H9 (cell line): ENCODE data around the gene SLC6A15. TPM values are rescaled to one million over a fixed set of nuclear protein-coding genes. Genes with fewer than 3 reads are reported as not detected.

Source experiments
- DNase-seq: peaks from one replicate; pipeline ENCODE4 v3.0.0-alpha.2; 2017
- H2AFZ ChIP-seq: one replicate; pipeline ENCODE4 v1.6.1; 2013; ENCODE audit warnings: mild to moderate bottlenecking, low read length, control low read depth, moderate library complexity
- H2AK5ac ChIP-seq: 2 replicates; pipeline ENCODE4 v1.6.1; 2013; ENCODE audit warnings: low read length, control low read depth, mixed read lengths; ENCODE audit not compliant: insufficient read length
- H2BK120ac ChIP-seq: one replicate; pipeline ENCODE4 v1.6.1; 2013; ENCODE audit warnings: low read depth, mild to moderate bottlenecking, low read length, control low read depth, inconsistent platforms; ENCODE audit not compliant: poor library complexity, severe bottlenecking
- H2BK12ac ChIP-seq: 2 replicates; pipeline ENCODE4 v1.6.1; 2013; ENCODE audit warnings: low read length, control low read depth, mixed read lengths, low read depth; ENCODE audit not compliant: insufficient read length
- H2BK15ac ChIP-seq: 2 replicates; pipeline ENCODE4 v1.6.1; 2013; ENCODE audit warnings: low read depth, low read length, control low read depth
- H2BK20ac ChIP-seq: one replicate; pipeline ENCODE4 v1.6.1; 2013; ENCODE audit warnings: low read depth, mild to moderate bottlenecking, low read length, control low read depth, inconsistent platforms; ENCODE audit not compliant: poor library complexity, severe bottlenecking
- H2BK5ac ChIP-seq: 2 replicates; pipeline ENCODE4 v1.6.1; 2013; ENCODE audit warnings: low read length, control low read depth, mixed read lengths; ENCODE audit not compliant: insufficient read length
- H3K14ac ChIP-seq: 2 replicates; pipeline ENCODE4 v1.6.1; 2013; ENCODE audit warnings: low read length, control low read depth; ENCODE audit not compliant: insufficient read depth
- H3K18ac ChIP-seq: 2 replicates; pipeline ENCODE4 v1.6.1; 2013; ENCODE audit warnings: low read depth, mild to moderate bottlenecking, mixed read lengths, low read length, control low read depth; ENCODE audit not compliant: insufficient read length
- H3K23ac ChIP-seq: 2 replicates; pipeline ENCODE4 v1.6.1; 2013; ENCODE audit warnings: low read length, control low read depth, mixed read lengths, low read depth; ENCODE audit not compliant: insufficient read length
- H3K23me2 ChIP-seq: 2 replicates; pipeline ENCODE4 v1.6.1; 2013; ENCODE audit warnings: low read depth, mild to moderate bottlenecking, mixed read lengths, low read length, control low read depth; ENCODE audit not compliant: insufficient read length, poor library complexity, severe bottlenecking
- H3K27ac ChIP-seq: 2 replicates; pipeline ENCODE4 v1.5.1; 2013; ENCODE audit warnings: low read length, control low read depth, mixed read lengths, low read depth; ENCODE audit not compliant: insufficient read length
- H3K27me3 ChIP-seq: 2 replicates; pipeline ENCODE4 v1.6.1; 2013; ENCODE audit warnings: low read length, control low read depth, inconsistent platforms; ENCODE audit not compliant: insufficient read depth
- H3K4ac ChIP-seq: 2 replicates; pipeline ENCODE4 v1.6.1; 2013; ENCODE audit warnings: low read depth, mild to moderate bottlenecking, control low read depth, inconsistent platforms, low read length, moderate library complexity
- H3K4me1 ChIP-seq: 2 replicates; pipeline ENCODE4 v1.6.1; 2013; ENCODE audit warnings: low read length, control low read depth, inconsistent platforms; ENCODE audit not compliant: insufficient read depth
- H3K4me2 ChIP-seq: 2 replicates; pipeline ENCODE4 v1.6.1; 2013; ENCODE audit warnings: low read length, control low read depth, mixed read lengths; ENCODE audit not compliant: insufficient read length, insufficient read depth
- H3K56ac ChIP-seq: 2 replicates; pipeline ENCODE4 v1.6.1; 2013; ENCODE audit warnings: low read depth, mild to moderate bottlenecking, mixed read lengths, low read length, control low read depth; ENCODE audit not compliant: insufficient read length
- H3K79me1 ChIP-seq: 2 replicates; pipeline ENCODE4 v1.6.1; 2013; ENCODE audit warnings: low read depth, mild to moderate bottlenecking, moderate library complexity, low read length, control low read depth, inconsistent platforms; ENCODE audit not compliant: insufficient read depth, poor library complexity, severe bottlenecking
- H3K79me2 ChIP-seq: 2 replicates; pipeline ENCODE4 v1.6.1; 2013; ENCODE audit warnings: low read length, control low read depth, inconsistent platforms; ENCODE audit not compliant: insufficient read depth
- H3K9ac ChIP-seq: 2 replicates; pipeline ENCODE4 v1.6.1; 2013; ENCODE audit warnings: low read length, control low read depth, mixed read lengths; ENCODE audit not compliant: insufficient read length; ENCODE audit errors: extremely low read depth
- H3K9me3 ChIP-seq: one replicate; pipeline ENCODE4 v1.6.1; 2013; ENCODE audit warnings: low read depth, low read length, inconsistent platforms; ENCODE audit not compliant: control insufficient read depth
- H3T11ph ChIP-seq: one replicate; pipeline ENCODE4 v1.6.1; 2013; ENCODE audit warnings: mild to moderate bottlenecking, low read length, control low read depth, inconsistent platforms
- H4K20me1 ChIP-seq: one replicate; pipeline ENCODE4 v1.6.1; 2013; ENCODE audit not compliant: control insufficient read depth, insufficient read length, insufficient read depth
- H4K5ac ChIP-seq: 2 replicates; pipeline ENCODE4 v1.6.1; 2013; ENCODE audit warnings: low read depth, mild to moderate bottlenecking, mixed read lengths, low read length, control low read depth; ENCODE audit not compliant: insufficient read length
- H4K8ac ChIP-seq: replicated peaks from 2 replicates; pipeline ENCODE4 v1.6.1; 2013; ENCODE audit warnings: low read length, control low read depth, mixed read lengths, low read depth; ENCODE audit not compliant: insufficient read length
- H4K91ac ChIP-seq: 2 replicates; pipeline ENCODE4 v1.6.1; 2013; ENCODE audit warnings: low read depth, mild to moderate bottlenecking, moderate library complexity, mixed read lengths, low read length, control low read depth; ENCODE audit not compliant: insufficient read length
- H3K27ac Mint-ChIP-seq, 3 experiments: 2 replicates in 2 of 3; 3 replicates in 1 of 3; pipeline ENCODE4 v1.8.0; 2020 to 2021; ENCODE audit warnings: mixed read lengths in 3 of 3, mild to moderate bottlenecking in 1 of 3, moderate library complexity in 1 of 3
- H3K27me3 Mint-ChIP-seq: 2 replicates; pipeline ENCODE4 v1.8.0; 2021; ENCODE audit warnings: low read depth, mild to moderate bottlenecking, moderate library complexity, mixed read lengths
- H3K36me3 Mint-ChIP-seq, 3 experiments: 2 replicates in 2 of 3; 3 replicates in 1 of 3; pipeline ENCODE4 v1.8.0; 2020 to 2021; ENCODE audit warnings: low read depth in 3 of 3, mixed read lengths in 3 of 3; ENCODE audit not compliant: insufficient read depth in 1 of 3
- H3K4me1 Mint-ChIP-seq, 2 experiments: 2 replicates each; pipeline ENCODE4 v1.8.0; 2020; ENCODE audit warnings: mixed read lengths in 2 of 2
- H3K4me3 Mint-ChIP-seq, 2 experiments: 2 replicates in 1 of 2; 3 replicates in 1 of 2; pipeline ENCODE4 v1.8.0; 2020 to 2021; ENCODE audit warnings: mild to moderate bottlenecking in 2 of 2, mixed read lengths in 2 of 2, moderate library complexity in 1 of 2
- H3K9me3 Mint-ChIP-seq, 2 experiments: 2 replicates in 1 of 2; 3 replicates in 1 of 2; pipeline ENCODE4 v1.8.0; 2020; ENCODE audit warnings: mild to moderate bottlenecking in 2 of 2, mixed read lengths in 2 of 2, moderate library complexity in 1 of 2
- WGBS: extraction: QIAGEN DNeasy Blood & Tissue Kit; methylation state at CpG from one replicate; pipeline ENCODE4 v1.1.7; 2013; ENCODE audit warnings: missing lambda C conversion rate, low lambda C conversion rate, mixed read lengths; ENCODE audit not compliant: insufficient read length; ENCODE audit errors: extremely low coverage; 5-methylcytosine and 5-hydroxymethylcytosine counted together
- total RNA-seq: library from RNA; stranded (reverse); gene quantifications from 2 replicates; pipeline ENCODE4 v1.2.1, GENCODE V29; 2021
- TF ChIP-seq, protein P1 (sequence below): fragments of 200-600 bp; sonication (generic); conservative IDR thresholded peaks from 3 replicates; pipeline ENCODE4 v1.8.0; 2021; ENCODE audit warnings: antibody characterized with exemption, mild to moderate bottlenecking

SLC6A15 gene
- total RNA-seq, 1 experiment from 2014 or later: 12.9 TPM

DNA sequence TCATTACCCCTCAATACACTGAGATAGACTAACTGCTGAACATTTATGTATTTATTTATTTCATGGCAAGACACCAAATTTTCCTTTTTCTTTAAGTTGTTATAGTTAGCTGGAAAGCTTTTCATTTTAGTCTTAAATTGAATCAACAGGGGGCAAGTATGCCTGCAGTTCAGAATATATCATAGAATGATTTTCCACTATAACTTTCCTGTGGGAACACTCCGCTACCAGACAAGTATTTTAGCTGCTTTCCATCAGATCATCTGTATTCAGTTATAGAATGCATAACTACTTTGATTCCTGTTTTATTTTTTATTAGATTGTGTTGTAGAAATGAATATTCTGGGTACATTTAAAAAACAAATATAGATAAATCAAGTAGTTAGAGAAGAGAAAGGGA, 102.0 kb downstream of the SLC6A15 start:
- no peaks in the 10 kb centered on the region for H3K36me3 Mint-ChIP-seq
- H3K4me3 Mint-ChIP-seq: no peak overlapping the region
- no peak overlapping the region for H3K56ac ChIP-seq
- no peak overlapping the region for H4K5ac ChIP-seq
- H3K23ac ChIP-seq: no peak overlapping the region
- H3K23me2 ChIP-seq: no peaks in the 10 kb centered on the region
- H3K4me1 ChIP-seq: no peaks in the 10 kb centered on the region
- peaks cover 92% of the 10 kb centered on the region for H3K27me3 Mint-ChIP-seq
- H2BK15ac ChIP-seq: no peak overlapping the region
- H3K4me1 Mint-ChIP-seq: peaks cover 1% of the 10 kb centered on the region in 2 experiments
- no peak overlapping the region for H2BK20ac ChIP-seq
- H3K4me2 ChIP-seq: no peak overlapping the region
- H3K4ac ChIP-seq: no peak overlapping the region
- no peak overlapping the region for H2AK5ac ChIP-seq
- no peak overlapping the region for H2BK120ac ChIP-seq
- no CpG with 5 or more reads among the region's 1 CpG for WGBS
- H3K18ac ChIP-seq: no peak overlapping the region
- DNase-seq: no peak
- no peak overlapping the region for H3K9ac ChIP-seq
- H4K8ac ChIP-seq: no peak overlapping the region
- no peaks in the 10 kb centered on the region; a peak in 1 of 5 replicates for H3K9me3 Mint-ChIP-seq
- H2AFZ ChIP-seq: no peak overlapping the region
- H2BK5ac ChIP-seq: no peak overlapping the region
- H3K27ac Mint-ChIP-seq: no peak overlapping the region
- H4K20me1 ChIP-seq: no peaks in the 10 kb centered on the region
- no peaks in the 10 kb centered on the region for H3K79me2 ChIP-seq
- no peak overlapping the region for H3T11ph ChIP-seq
- H3K14ac ChIP-seq: no peak overlapping the region
- no peaks in the 10 kb centered on the region for H3K79me1 ChIP-seq
- H2BK12ac ChIP-seq: no peak overlapping the region
- H4K91ac ChIP-seq: no peak overlapping the region
- peaks cover 20% of the 10 kb centered on the region; the same call in 1 of the 2 replicates for H3K27me3 ChIP-seq
- no peaks in the 10 kb centered on the region for H3K9me3 ChIP-seq
- no peak overlapping the region for H3K27ac ChIP-seq
- TF ChIP-seq, protein P1, sequence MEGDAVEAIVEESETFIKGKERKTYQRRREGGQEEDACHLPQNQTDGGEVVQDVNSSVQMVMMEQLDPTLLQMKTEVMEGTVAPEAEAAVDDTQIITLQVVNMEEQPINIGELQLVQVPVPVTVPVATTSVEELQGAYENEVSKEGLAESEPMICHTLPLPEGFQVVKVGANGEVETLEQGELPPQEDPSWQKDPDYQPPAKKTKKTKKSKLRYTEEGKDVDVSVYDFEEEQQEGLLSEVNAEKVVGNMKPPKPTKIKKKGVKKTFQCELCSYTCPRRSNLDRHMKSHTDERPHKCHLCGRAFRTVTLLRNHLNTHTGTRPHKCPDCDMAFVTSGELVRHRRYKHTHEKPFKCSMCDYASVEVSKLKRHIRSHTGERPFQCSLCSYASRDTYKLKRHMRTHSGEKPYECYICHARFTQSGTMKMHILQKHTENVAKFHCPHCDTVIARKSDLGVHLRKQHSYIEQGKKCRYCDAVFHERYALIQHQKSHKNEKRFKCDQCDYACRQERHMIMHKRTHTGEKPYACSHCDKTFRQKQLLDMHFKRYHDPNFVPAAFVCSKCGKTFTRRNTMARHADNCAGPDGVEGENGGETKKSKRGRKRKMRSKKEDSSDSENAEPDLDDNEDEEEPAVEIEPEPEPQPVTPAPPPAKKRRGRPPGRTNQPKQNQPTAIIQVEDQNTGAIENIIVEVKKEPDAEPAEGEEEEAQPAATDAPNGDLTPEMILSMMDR: no peak

Other genes with a start within 250 kb of the SLC6A15 start
- not detected in 2 replicates for gene TSPAN19, start 123.5 kb upstream of the SLC6A15 start, total RNA-seq
- gene LRRIQ1, start 123.6 kb upstream of the SLC6A15 start, total RNA-seq: 0.39 and 0.86 TPM in 2 replicates